HUDEP-2 (cell line): ENCODE measurements around the gene EML1.

Source experiments
- DNase-seq, 76 experiments: peaks; one replicate each; lab custom pipeline; 2025; ENCODE audit not compliant: unreplicated experiment in 76 of 76; lab: John Stamatoyannopoulos, UW

EML1 gene

DNA sequence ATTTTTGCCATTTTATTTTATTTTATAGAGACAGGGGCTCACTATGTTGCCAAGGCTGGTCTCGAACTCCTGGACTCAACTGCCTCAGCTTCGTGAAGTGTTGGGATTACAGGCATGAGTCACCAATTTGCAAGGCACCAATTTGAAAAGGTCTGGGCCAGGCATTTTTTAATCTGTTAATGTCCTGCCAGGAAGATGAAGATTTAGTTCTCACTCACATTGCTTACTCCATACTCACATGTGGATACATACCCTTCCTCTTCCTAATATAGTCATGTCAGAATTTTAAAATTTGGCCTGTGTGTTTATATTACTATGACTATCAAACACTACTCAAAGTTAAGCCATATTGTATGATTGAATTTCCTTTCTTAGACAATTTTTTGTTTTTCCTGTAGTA, 15.3 kb upstream of the EML1 start:
- DNase-seq: no peak

DNA sequence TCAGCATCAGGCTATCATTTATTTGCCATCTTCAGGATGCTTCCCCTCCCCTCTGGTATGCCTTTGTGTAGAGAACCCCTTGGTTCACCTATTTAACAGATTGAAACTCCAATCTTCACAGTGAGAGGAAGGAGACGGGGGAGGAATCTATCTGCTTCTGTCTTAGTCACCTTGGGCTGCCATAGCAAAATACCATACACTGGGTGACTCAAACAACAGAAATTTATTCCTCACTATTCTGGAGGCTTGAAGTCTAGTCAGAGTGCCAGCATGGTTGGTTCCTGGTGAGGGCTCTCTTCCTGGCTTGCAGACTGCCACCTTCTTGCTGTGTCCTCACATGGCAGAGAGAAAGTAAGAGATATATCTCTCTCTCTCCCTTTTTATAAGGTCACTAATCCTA, 13.5 kb upstream of the EML1 start:
- no peak for DNase-seq

GRCh38 chr14:99780690-99781089, 12.5 kb upstream of the EML1 start:
- DNase-seq: no peak

- DNase-seq: no peak
Measured at GRCh38 chr14:99781091-99781490, 12.1 kb upstream of the EML1 start.

DNA sequence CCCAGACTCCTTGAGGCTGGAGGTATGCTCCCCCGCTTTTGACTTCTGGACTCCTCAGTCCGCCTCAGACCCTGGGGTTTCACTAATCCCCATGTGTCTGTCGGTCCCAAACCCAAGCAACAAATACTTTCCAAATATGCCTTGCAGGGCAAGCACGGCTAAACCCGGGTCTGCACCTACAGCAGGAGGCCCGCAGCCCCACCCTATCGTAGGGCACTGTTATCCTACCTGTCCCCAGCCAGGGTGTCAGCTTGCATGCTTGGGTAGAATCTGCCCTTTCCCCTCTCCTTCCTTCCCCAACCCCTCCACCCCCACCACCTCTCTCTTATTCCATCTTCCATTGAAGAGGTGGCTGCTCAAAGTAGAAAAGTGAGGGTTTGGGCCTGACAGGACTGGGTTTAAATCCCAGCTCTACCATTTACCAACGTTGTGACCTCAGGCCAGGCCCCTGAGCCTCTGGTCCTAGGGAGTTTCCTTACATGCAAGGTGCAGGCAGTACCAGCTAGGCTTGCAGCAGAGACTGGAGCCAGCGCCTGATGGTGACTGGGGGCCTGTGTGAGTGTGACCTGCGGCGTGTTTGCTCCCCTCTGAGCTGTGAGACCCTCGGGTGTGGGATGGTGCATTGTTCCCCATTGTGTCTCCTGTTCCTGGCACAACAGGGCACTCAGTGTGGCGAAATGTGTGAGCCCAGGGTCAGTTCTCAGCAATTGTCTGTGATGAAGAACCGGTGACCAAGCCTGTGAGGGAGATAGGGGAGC, 11.2 kb upstream of the EML1 start:
- DNase-seq: no peak

- no peak for DNase-seq
Measured at GRCh38 chr14:99784508-99784907, 8.7 kb upstream of the EML1 start.

- DNase-seq: no peak
Measured at GRCh38 chr14:99785426-99785825, 7.8 kb upstream of the EML1 start.

GRCh38 chr14:99786511-99786989, 6.7 kb upstream of the EML1 start:
- DNase-seq: no peak

- no peak for DNase-seq
Measured at GRCh38 chr14:99788713-99789112, 4.5 kb upstream of the EML1 start.

DNA sequence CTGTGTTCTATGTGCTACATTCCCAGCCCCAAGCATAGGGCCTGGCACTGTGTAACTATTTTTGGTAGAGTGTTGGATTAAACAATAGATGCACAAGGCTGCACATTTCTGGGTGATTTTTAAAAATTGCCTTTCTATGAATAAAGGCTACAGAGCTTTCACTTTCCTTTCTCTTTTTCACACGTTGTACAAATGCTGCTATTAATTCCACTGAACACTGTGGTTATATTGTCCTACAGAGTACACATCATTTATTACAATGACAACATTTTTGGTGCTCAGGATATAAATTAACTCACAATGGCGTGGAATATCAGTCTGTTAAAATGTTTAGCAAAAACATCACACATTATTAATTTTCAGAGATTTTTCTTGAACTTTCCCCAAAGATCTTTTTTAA, 3.6 kb upstream of the EML1 start:
- no peak for DNase-seq

DNA sequence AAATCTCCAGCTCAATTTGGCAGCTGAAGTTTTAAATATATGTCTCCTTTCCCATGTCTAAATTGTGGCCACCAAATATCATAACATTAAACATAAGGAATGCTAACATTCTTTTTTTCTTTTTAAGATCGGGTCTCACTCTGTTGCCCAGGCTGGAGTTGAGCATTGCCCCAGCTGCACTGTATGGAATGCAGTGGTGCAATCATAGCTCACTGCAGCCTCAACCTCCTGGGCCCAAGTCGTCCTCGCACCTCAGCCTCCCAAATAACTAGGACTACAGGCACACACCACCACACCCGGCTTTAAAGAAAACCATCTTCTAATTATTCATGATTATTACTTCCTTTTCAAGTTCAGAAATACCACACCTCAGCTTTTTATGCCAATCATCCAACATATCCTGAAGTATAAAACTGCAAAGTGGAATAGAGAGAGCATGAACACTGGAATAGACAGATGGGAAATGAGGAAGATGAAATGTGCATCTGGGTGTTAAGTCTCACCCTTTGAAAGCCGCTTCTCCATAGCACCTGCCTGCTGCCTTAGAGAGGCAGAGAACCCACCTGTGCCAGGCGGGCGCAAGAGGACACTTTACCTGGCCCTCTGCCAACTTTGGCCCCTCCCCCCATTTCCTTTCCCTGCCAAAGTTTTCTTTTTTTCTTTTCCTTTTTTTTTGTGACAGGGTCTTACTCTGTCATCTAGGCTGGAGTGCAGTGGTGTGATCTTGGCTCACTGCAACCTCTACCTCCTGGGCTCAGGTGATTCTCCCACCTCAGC, 2.8 kb upstream of the EML1 start:
- no peak for DNase-seq

DNA sequence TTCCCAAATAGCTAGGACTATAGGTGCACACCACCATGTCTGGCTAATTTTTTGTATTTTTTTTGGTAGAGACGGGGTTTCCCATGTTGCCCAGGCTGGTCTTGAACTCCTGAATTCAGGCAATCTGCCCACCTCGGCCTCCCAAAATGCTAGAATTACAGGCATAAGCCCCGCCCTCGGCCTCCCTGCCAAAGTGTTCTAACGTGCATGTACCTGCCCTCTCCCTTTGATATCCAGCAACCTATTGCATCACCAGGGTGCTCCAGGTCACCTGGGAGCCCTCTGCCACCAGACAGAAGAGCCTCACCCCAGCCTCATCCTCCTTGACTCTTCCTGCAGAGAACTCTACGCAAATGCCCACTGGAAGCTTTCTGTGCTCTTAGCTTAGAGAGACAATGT, 2.2 kb upstream of the EML1 start:
- DNase-seq: no peak

DNA sequence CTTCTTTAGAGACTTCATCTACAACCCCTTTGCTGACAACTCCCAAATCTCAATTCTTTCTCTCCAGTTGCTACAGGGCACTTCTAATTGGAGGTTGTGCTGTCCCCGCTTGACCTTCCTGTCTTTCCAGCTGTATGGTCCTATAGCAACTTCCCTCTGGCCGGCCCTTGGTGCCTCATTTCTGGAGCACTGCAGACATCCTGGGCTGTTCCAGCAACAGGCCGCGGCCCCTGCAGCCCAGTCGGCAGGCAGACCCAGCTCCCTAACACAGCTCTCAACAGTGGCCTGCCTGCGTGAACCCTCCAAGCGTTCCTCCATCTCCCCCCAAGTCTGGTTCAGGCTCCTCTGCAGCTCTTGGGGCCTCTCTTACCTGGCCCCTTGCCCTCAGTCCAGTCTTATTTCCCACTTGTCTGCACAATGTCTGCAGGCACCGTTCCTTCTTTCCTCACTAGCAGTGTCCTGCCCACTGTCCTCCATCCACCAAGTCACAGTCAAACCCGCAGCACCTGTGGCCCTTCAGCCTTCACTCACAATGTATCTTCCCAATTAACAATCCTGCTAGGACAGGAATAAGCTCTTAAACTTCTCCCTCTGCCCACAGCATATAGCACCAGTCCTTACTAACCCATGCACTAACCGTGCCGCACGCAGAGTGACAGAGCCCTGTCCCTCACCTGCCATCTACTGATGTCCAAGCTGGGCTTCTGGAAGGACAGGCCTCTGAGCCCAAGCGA, 1.6 kb upstream of the EML1 start:
- DNase-seq: no peak

DNA sequence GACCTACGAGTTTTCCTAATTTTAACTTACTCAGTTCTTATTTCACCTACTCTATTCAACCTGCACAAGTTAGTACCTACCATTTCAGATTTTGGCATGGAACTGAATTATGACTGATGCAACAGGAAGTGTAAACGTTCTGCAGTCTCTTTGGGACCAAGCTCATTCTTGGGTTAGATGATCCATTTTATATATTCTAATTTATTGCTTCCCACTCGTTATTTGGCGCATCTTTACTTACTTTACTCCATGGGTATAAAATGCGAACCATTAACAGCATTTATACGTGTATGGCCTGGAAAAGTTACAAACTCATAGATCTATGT, 1.0 kb upstream of the EML1 start:
- DNase-seq: no peak

GRCh38 chr14:99792551-99793212, 531 bp upstream of the EML1 start:
- DNase-seq: no peak

- no peak for DNase-seq
Measured at GRCh38 chr14:99794151-99794780, 1.1 kb downstream of the EML1 start.

- DNase-seq: no peak
Measured at GRCh38 chr14:99795046-99795445, 1.8 kb downstream of the EML1 start.

DNA sequence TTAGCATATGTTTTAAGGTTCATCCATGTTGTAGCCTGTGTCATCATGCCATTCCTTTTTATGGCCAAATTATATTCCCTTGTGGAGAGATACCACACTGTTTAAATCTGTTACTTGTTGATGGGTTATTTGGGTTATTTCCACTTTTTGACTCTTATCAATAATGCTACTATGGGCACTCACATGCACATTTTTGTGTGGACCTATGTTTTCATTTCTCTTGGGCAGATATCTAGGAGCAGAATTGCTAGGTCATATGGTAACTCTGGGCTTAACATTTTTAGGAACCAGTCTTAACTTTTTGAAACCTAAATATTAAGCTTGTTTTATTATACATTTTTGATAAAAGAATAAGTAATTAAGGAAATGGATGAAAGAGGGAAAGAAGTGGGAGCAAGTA, 4.0 kb downstream of the EML1 start:
- DNase-seq: no peak

GRCh38 chr14:99800781-99801180, 7.6 kb downstream of the EML1 start:
- DNase-seq: no peak

- no peak for DNase-seq
Measured at GRCh38 chr14:99802301-99803105, 9.3 kb downstream of the EML1 start.
